GM12891 (cell line): ENCODE measurements around the gene SUSD5.

Source experiments
- POLR2A ChIP-seq: IDR thresholded peaks from 2 replicates; pipeline ENCODE4 v1.6.1; 2011; ENCODE audit warnings: low read depth, low read length, control low read depth
- POLR2AphosphoS5 ChIP-seq: IDR thresholded peaks from 2 replicates; pipeline ENCODE4 v1.6.1; 2011; ENCODE audit warnings: low read depth, low read length, control low read depth
- POU2F2 ChIP-seq: IDR thresholded peaks from 2 replicates; pipeline ENCODE4 v1.6.1; 2011; ENCODE audit warnings: low read depth, mild to moderate bottlenecking, control low read depth, low read length, moderate library complexity
- TAF1 ChIP-seq: IDR thresholded peaks from 2 replicates; pipeline ENCODE4 v1.6.1; 2011; ENCODE audit warnings: low read depth, low read length, control low read depth

GRCh38 chr3:33196538-33196937 is 22.1 kb downstream of the SUSD5 start:
- TF ChIP-seq POLR2AphosphoS5 (no peak), TAF1 (no peak), POLR2A (no peak), POU2F2 (no peak)
